NCI-H69 (cell line): ENCODE data around the gene LSM10.

Experiments used
- DNase-seq: peaks from one replicate; lab custom pipeline; 2025; lab: John Stamatoyannopoulos, UW

LSM10 gene

GRCh38 chr1:36351227-36351977 lies 46.3 kb downstream of the LSM10 start:
- DNase-seq, result no peak

GRCh38 chr1:36350659-36351226 lies 47.0 kb downstream of the LSM10 start:
- no peak for DNase-seq

- no peak for DNase-seq
Observed at GRCh38 chr1:36349839-36350238, 47.9 kb downstream of the LSM10 start.

- no peak for DNase-seq
Observed at GRCh38 chr1:36349241-36349671, 48.5 kb downstream of the LSM10 start.

GRCh38 chr1:36346741-36347370 lies 50.9 kb downstream of the LSM10 start:
- DNase-seq, result no peak

- DNase-seq, result no peak
Observed at GRCh38 chr1:36345353-36345752, 52.4 kb downstream of the LSM10 start.

DNA sequence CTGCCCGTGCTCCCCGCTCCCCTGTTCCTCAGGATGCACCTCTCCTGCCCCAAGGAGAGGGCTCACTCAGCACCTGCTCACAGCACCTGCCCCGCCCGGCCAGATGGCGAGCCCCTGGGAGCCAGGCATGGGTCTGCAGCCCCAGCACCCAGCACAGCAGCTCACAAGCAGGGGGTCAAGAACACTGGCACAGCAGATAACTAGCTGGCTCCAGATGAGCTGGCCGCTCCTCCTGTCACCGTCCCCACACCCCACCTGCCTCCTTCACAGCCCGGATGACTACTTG lies 53.4 kb downstream of the LSM10 start:
- no peak for DNase-seq

- DNase-seq, result no peak
Observed at GRCh38 chr1:36343651-36344394, 53.9 kb downstream of the LSM10 start.
